Occipital lobe (tissue), 2 donors: ENCODE results near the gene TIMP1. TPM values are rescaled to one million over a fixed set of nuclear protein-coding genes. Genes with fewer than 3 reads are reported as not detected.
"Not testable (repeated sequence)": the region's sequence is repeated elsewhere in the genome, so short reads cannot be mapped to it uniquely, and the experiment has no call there.

Source experiments
- DNase-seq: peaks from one replicate; lab custom pipeline; 2025; lab: John Stamatoyannopoulos, UW
- total RNA-seq: library from RNA; depleted of rRNA; stranded (reverse); fragments of >200 nt; gene quantifications from one replicate; pipeline ENCODE4 v1.2.3, GENCODE V29; 2014

The TIMP1 gene
- total RNA-seq, 1 donor from 2014 or later: 3.9 TPM

- not testable (repeated sequence) for DNase-seq
Measured at GRCh38 chrX:47603125-47603524, 20.9 kb downstream of the TIMP1 start.

- DNase-seq: no peak
Measured at GRCh38 chrX:47605024-47605423, 22.8 kb downstream of the TIMP1 start.

GRCh38 chrX:47607091-47607490 lies 24.9 kb downstream of the TIMP1 start:
- no peak for DNase-seq

- DNase-seq: peak; percentile 8
Measured at GRCh38 chrX:47608130-47608810, 26.0 kb downstream of the TIMP1 start.

- DNase-seq: no peak
Measured at GRCh38 chrX:47610511-47610910, 28.3 kb downstream of the TIMP1 start.

- no peak for DNase-seq
Measured at GRCh38 chrX:47611489-47611888, 29.3 kb downstream of the TIMP1 start.

GRCh38 chrX:47611926-47612325 lies 29.7 kb downstream of the TIMP1 start:
- DNase-seq: no peak

- DNase-seq: no peak
Measured at GRCh38 chrX:47612418-47612817, 30.2 kb downstream of the TIMP1 start.

GRCh38 chrX:47613082-47613481 lies 30.8 kb downstream of the TIMP1 start:
- peak; percentile 27 for DNase-seq

GRCh38 chrX:47614618-47615017 lies 32.4 kb downstream of the TIMP1 start:
- DNase-seq: no peak

- no peak for DNase-seq
Measured at GRCh38 chrX:47618923-47619485, 36.8 kb downstream of the TIMP1 start.

GRCh38 chrX:47619486-47620302 lies 37.5 kb downstream of the TIMP1 start, which contains the start of gene SYN1:
SYN1 (minus strand) TSS chrX:47619857; CDS start chrX:47619728, 129 bp downstream.
- peak; percentile 63 for DNase-seq

- no peak for DNase-seq
Measured at GRCh38 chrX:47620303-47620685, 38.1 kb downstream of the TIMP1 start.

GRCh38 chrX:47621851-47622250 lies 39.6 kb downstream of the TIMP1 start:
- DNase-seq: no peak

- DNase-seq: peak; percentile 45
Measured at GRCh38 chrX:47623540-47624027, 41.3 kb downstream of the TIMP1 start.

GRCh38 chrX:47625365-47625764 lies 43.1 kb downstream of the TIMP1 start:
- no peak for DNase-seq

- DNase-seq: no peak
Measured at GRCh38 chrX:47628982-47629381, 46.7 kb downstream of the TIMP1 start.

GRCh38 chrX:47629419-47630200 lies 47.4 kb downstream of the TIMP1 start, which contains the start of gene CFP:
CFP (minus strand) TSS chrX:47629930; CDS start chrX:47629844, 86 bp downstream.
- no peak for DNase-seq

GRCh38 chrX:47631676-47632075 lies 49.4 kb downstream of the TIMP1 start:
- DNase-seq: no peak

- no peak for DNase-seq
Measured at GRCh38 chrX:47632666-47633065, 50.4 kb downstream of the TIMP1 start.
